ENCODE measurements around the gene PGM1. TPM values are rescaled to one million over a fixed set of nuclear protein-coding genes. Genes with fewer than 3 reads are reported as not detected.

PGM1 gene
- total RNA-seq, 3 donors from 2014 or later (not counting 1 experiment from before 2014, with no cell fraction given), result 23.5 to 31.4 (median 23.7) TPM

- no peaks in the 10 kb centered on the region for H3K9me3 Mint-ChIP-seq
- ATAC-seq (no peak), DNase-seq (no peak)
- no peaks in the 10 kb centered on the region for H3K36me3 Mint-ChIP-seq
- H3K27ac ChIP-seq (ENCODE audit: low read length), result no peak overlapping the region
- H3K9me3 ChIP-seq (ENCODE audit: control insufficient read depth, insufficient read depth, low read length), result no peaks in the 10 kb centered on the region
- no peaks in the 10 kb centered on the region for H3K27me3 Mint-ChIP-seq (ENCODE audit: low read depth in 2 of 2)
- no peak overlapping the region for H3K4me3 ChIP-seq (ENCODE audit: low read length)
- no peak overlapping the region for H3K27ac Mint-ChIP-seq
- no peaks in the 10 kb centered on the region for H3K27me3 ChIP-seq (ENCODE audit: control insufficient read depth, insufficient read depth, low read length)
- H3K4me3 Mint-ChIP-seq, result no peak overlapping the region
- no peaks in the 10 kb centered on the region for H3K36me3 ChIP-seq (ENCODE audit: control insufficient read depth, insufficient read depth, low read length)
- peaks cover 33 to 36% of the 10 kb centered on the region in 2 donors for H3K4me1 Mint-ChIP-seq
- TF ChIP-seq CTCF (IDR thresholded peaks at IDR 0.05), result no peak
- intact Hi-C loops (cut with micrococcal nuclease), result loop anchor here (10.0 kb wide), 1 partner anchor 295 kb away; no protein-coding TSS in a partner anchor
- 92% methylated on average over 5 of the region's 5 CpGs for WGBS (ENCODE audit: insufficient coverage)
- H3K4me1 ChIP-seq (ENCODE audit: control insufficient read depth, insufficient read depth, low read length), result peaks cover under 1% of the 10 kb centered on the region
Measured at GRCh38 chr1:63599799-63600198, 6.6 kb downstream of the PGM1 start.

GRCh38 chr1:63600248-63600647 lies 7.0 kb downstream of the PGM1 start:
- DNase-seq, result no peak
- intact Hi-C loops (cut with micrococcal nuclease), result no loop called here
- Histone ChIP-seq H3K9me3 (ENCODE audit: control insufficient read depth, insufficient read depth, low read length) (no peaks in the 10 kb centered on the region), H3K4me3 (ENCODE audit: low read length) (no peak overlapping the region), H3K27ac (ENCODE audit: low read length) (no peak overlapping the region), H3K4me1 (ENCODE audit: control insufficient read depth, insufficient read depth, low read length) (no peaks in the 10 kb centered on the region), H3K36me3 (ENCODE audit: control insufficient read depth, insufficient read depth, low read length) (no peaks in the 10 kb centered on the region), H3K27me3 (ENCODE audit: control insufficient read depth, insufficient read depth, low read length) (no peaks in the 10 kb centered on the region)
- peaks cover 33 to 36% of the 10 kb centered on the region in 2 donors for H3K4me1 Mint-ChIP-seq
- 91% methylated on average over 4 of the region's 5 CpGs for WGBS (ENCODE audit: insufficient coverage)
- ATAC-seq, result no peak
- no peaks in the 10 kb centered on the region for H3K27me3 Mint-ChIP-seq (ENCODE audit: low read depth in 2 of 2)
- no peak overlapping the region for H3K4me3 Mint-ChIP-seq
- H3K27ac Mint-ChIP-seq, result no peak overlapping the region
- TF ChIP-seq CTCF (IDR thresholded peaks at IDR 0.05), result no peak
- H3K36me3 Mint-ChIP-seq, result no peaks in the 10 kb centered on the region
- no peaks in the 10 kb centered on the region for H3K9me3 Mint-ChIP-seq

DNA sequence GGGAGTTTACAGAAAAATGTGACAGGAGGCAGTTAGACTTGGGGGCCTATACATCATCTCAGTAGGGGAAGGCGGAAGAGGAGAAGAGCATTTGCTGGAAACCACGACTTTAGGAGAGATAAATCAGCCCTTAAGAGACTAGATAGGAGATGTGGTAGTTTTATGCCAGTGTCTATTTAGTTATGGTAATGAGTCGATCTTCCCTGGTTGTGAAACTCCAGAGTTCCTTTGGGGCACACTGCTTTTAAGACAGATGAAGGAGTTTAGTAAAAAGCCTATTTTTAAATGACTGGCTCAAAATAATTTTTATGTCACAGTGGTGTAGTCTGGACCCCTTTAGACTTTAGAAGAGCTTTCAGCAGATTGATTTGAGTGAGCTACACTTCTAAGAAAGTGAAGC lies 7.8 kb downstream of the PGM1 start:
- intact Hi-C loops (cut with micrococcal nuclease), result no loop called here
- H3K9me3 ChIP-seq (ENCODE audit: control insufficient read depth, insufficient read depth, low read length), result no peaks in the 10 kb centered on the region
- Mint-ChIP-seq H3K4me1 (peaks cover 30 to 33% of the 10 kb centered on the region in 2 donors), H3K4me3 (no peak overlapping the region), H3K27ac (no peak overlapping the region), H3K36me3 (no peaks in the 10 kb centered on the region), H3K27me3 (ENCODE audit: low read depth in 2 of 2) (no peaks in the 10 kb centered on the region), H3K9me3 (no peaks in the 10 kb centered on the region)
- H3K4me1 ChIP-seq (ENCODE audit: control insufficient read depth, insufficient read depth, low read length), result no peaks in the 10 kb centered on the region
- no peak for TF ChIP-seq CTCF (IDR thresholded peaks at IDR 0.05)
- H3K27ac ChIP-seq (ENCODE audit: low read length), result no peak overlapping the region
- H3K4me3 ChIP-seq (ENCODE audit: low read length), result no peak overlapping the region
- H3K36me3 ChIP-seq (ENCODE audit: control insufficient read depth, insufficient read depth, low read length), result no peaks in the 10 kb centered on the region
- H3K27me3 ChIP-seq (ENCODE audit: control insufficient read depth, insufficient read depth, low read length), result no peaks in the 10 kb centered on the region
- DNase-seq, result no peak
- WGBS (ENCODE audit: insufficient coverage), result 91% methylated on average over 3 of the region's 3 CpGs
- ATAC-seq, result no peak

DNA sequence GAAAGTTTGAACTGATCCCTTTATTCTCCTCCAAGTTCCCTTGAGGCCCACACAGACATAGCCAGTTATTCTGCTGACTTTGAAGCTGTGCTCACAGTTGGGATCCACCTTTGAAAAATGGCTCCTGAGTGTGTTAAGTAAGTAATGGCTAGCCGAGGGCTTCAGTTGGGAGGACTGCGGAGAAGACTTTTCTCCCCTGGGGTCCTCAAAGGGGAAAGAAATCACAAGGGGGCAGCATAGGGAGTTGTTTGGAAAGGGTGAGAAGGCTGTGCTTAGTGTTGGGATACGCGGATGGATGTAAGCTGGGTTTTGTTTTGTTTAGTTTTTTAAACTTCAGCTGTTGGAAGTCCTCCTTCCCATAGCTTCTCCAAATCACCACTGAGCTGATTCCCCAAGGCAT lies 8.3 kb downstream of the PGM1 start:
- 69% methylated on average over 2 of the region's 4 CpGs for WGBS (ENCODE audit: insufficient coverage)
- Mint-ChIP-seq H3K9me3 (no peaks in the 10 kb centered on the region), H3K4me1 (peaks cover 28 to 33% of the 10 kb centered on the region in 2 donors), H3K27ac (no peak overlapping the region), H3K27me3 (ENCODE audit: low read depth in 2 of 2) (no peaks in the 10 kb centered on the region), H3K36me3 (no peaks in the 10 kb centered on the region), H3K4me3 (no peak overlapping the region)
- no peak overlapping the region for H3K27ac ChIP-seq (ENCODE audit: low read length)
- intact Hi-C loops (cut with micrococcal nuclease), result no loop called here
- no peak for ATAC-seq
- no peaks in the 10 kb centered on the region for H3K27me3 ChIP-seq (ENCODE audit: control insufficient read depth, insufficient read depth, low read length)
- H3K9me3 ChIP-seq (ENCODE audit: control insufficient read depth, insufficient read depth, low read length), result no peaks in the 10 kb centered on the region
- no peaks in the 10 kb centered on the region for H3K36me3 ChIP-seq (ENCODE audit: control insufficient read depth, insufficient read depth, low read length)
- no peak for TF ChIP-seq CTCF (IDR thresholded peaks at IDR 0.05)
- H3K4me3 ChIP-seq (ENCODE audit: low read length), result no peak overlapping the region
- DNase-seq, result no peak
- H3K4me1 ChIP-seq (ENCODE audit: control insufficient read depth, insufficient read depth, low read length), result no peaks in the 10 kb centered on the region
